Glutamatergic neuron (in vitro differentiated cells): Measurements from ENCODE around the gene GATA2. TPM values are rescaled to one million over a fixed set of nuclear protein-coding genes. Genes with fewer than 3 reads are reported as not detected.
A peak's percentile ranks its signal among the peaks of the same experiment; 100 is the strongest.

Experiments used
- DNase-seq: peaks from one replicate; pipeline ENCODE4 v3.0.0; 2022
- H3K27ac Mint-ChIP-seq: one replicate; pipeline ENCODE4 v1.8.0; 2020; ENCODE audit warnings: mild to moderate bottlenecking, mixed read lengths, inconsistent platforms; ENCODE audit not compliant: unreplicated experiment
- H3K27me3 Mint-ChIP-seq: one replicate; pipeline ENCODE4 v1.8.0; 2020; ENCODE audit warnings: mild to moderate bottlenecking, moderate library complexity, mixed read lengths, inconsistent platforms; ENCODE audit not compliant: unreplicated experiment
- H3K36me3 Mint-ChIP-seq: one replicate; pipeline ENCODE4 v1.8.0; 2020; ENCODE audit warnings: mild to moderate bottlenecking, mixed read lengths, inconsistent platforms; ENCODE audit not compliant: unreplicated experiment
- H3K4me1 Mint-ChIP-seq: one replicate; pipeline ENCODE4 v1.8.0; 2020; ENCODE audit warnings: mild to moderate bottlenecking, low read depth, mixed read lengths, inconsistent platforms; ENCODE audit not compliant: unreplicated experiment
- H3K4me3 Mint-ChIP-seq: one replicate; pipeline ENCODE4 v1.8.0; 2020; ENCODE audit warnings: mild to moderate bottlenecking, mixed read lengths, inconsistent platforms; ENCODE audit not compliant: unreplicated experiment
- H3K9me3 Mint-ChIP-seq: one replicate; pipeline ENCODE4 v1.8.0; 2020; ENCODE audit warnings: mild to moderate bottlenecking, moderate library complexity, mixed read lengths, inconsistent platforms; ENCODE audit not compliant: unreplicated experiment
- CTCF ChIP-seq: fragments of 200-600 bp; sonication (generic); IDR thresholded peaks from one replicate; pipeline ENCODE4 v1.5.0; 2021; ENCODE audit not compliant: partially characterized antibody, unreplicated experiment
- total RNA-seq: library from RNA; stranded (reverse); fragmentation: NEBNext Ultra II Directional; extraction: Animal tissue kit (Norgen Biotek cat#: 25700); gene quantifications from one replicate; pipeline ENCODE4 v1.2.1, GENCODE V29; 2021; ENCODE audit not compliant: unreplicated experiment

The GATA2 gene
- total RNA-seq, 1 donor from 2014 or later: 3.6 TPM

- Mint-ChIP-seq H3K4me3 (no peak overlapping the region), H3K27me3 (peaks cover 22% of the 10 kb centered on the region), H3K36me3 (peaks cover 12% of the 10 kb centered on the region), H3K4me1 (peaks cover 22% of the 10 kb centered on the region), H3K9me3 (peaks cover 18% of the 10 kb centered on the region), H3K27ac (no peak overlapping the region)
- DNase-seq: no peak
- peak; percentile 10 for TF ChIP-seq CTCF
These were observed 31.3 kb downstream of the GATA2 start for GRCh38 chr3:128461731-128462130.

- Mint-ChIP-seq H3K9me3 (peaks cover 14% of the 10 kb centered on the region), H3K27ac (peak overlapping the region; percentile 64), H3K4me1 (peaks cover 11% of the 10 kb centered on the region), H3K4me3 (peak overlapping the region; percentile 34), H3K27me3 (peaks cover 10% of the 10 kb centered on the region), H3K36me3 (peaks cover 12% of the 10 kb centered on the region)
- DNase-seq: no peak
- TF ChIP-seq CTCF: no peak
These were observed 33.6 kb downstream of the GATA2 start for GRCh38 chr3:128459461-128459820.

- no peak for DNase-seq
- peaks cover 12% of the 10 kb centered on the region for H3K36me3 Mint-ChIP-seq
- TF ChIP-seq CTCF: no peak
- peak overlapping the region; percentile 34 for H3K4me3 Mint-ChIP-seq
- H3K4me1 Mint-ChIP-seq: peaks cover 8% of the 10 kb centered on the region
- H3K9me3 Mint-ChIP-seq: peaks cover 10% of the 10 kb centered on the region
- peak overlapping the region; percentile 64 for H3K27ac Mint-ChIP-seq
- peaks cover 10% of the 10 kb centered on the region for H3K27me3 Mint-ChIP-seq
These were observed 34.1 kb downstream of the GATA2 start for GRCh38 chr3:128458746-128459460.

- Mint-ChIP-seq H3K9me3 (peaks cover 8% of the 10 kb centered on the region), H3K4me3 (no peak overlapping the region), H3K27me3 (peaks cover 10% of the 10 kb centered on the region), H3K27ac (peak overlapping the region; percentile 15), H3K4me1 (peaks cover 8% of the 10 kb centered on the region), H3K36me3 (peaks cover 12% of the 10 kb centered on the region)
- no peak for DNase-seq
- TF ChIP-seq CTCF: no peak
These were observed 35.1 kb downstream of the GATA2 start for GRCh38 chr3:128457937-128458336.
